DOHH2 (cell line): ENCODE results near the gene FOXO4.

Experiments used
- H3F3A ChIP-seq: fragments of 200-600 bp; sonication (generic), shearing (Covaris generic); 2 replicates; pipeline ENCODE4 v1.6.0; 2016; ENCODE audit warnings: antibody characterized with exemption, mild to moderate bottlenecking; ENCODE audit not compliant: control insufficient read depth, insufficient read depth
- H3K27ac ChIP-seq: fragments of 200-600 bp; sonication (generic); 2 replicates; pipeline ENCODE4 v1.5.1; 2014; ENCODE audit warnings: low read depth, mild to moderate bottlenecking, low read length, moderate library complexity
- H3K27me3 ChIP-seq: fragments of 200-600 bp; sonication (generic); 2 replicates; pipeline ENCODE4 v1.6.1; 2014; ENCODE audit warnings: mild to moderate bottlenecking, low read length, mixed read lengths; ENCODE audit not compliant: control insufficient read depth
- H3K36me3 ChIP-seq: fragments of 200-600 bp; sonication (generic); 2 replicates; pipeline ENCODE4 v1.6.1; 2014; ENCODE audit warnings: mild to moderate bottlenecking, low read length, moderate library complexity, mixed read lengths; ENCODE audit not compliant: control insufficient read depth
- H3K4me1 ChIP-seq: fragments of 200-600 bp; sonication (generic); 2 replicates; pipeline ENCODE4 v1.6.1; 2014; ENCODE audit warnings: mild to moderate bottlenecking, low read length, mixed read lengths; ENCODE audit not compliant: control insufficient read depth
- H3K4me2 ChIP-seq: fragments of 200-600 bp; sonication (generic); 2 replicates; pipeline ENCODE4 v1.6.0; 2014; ENCODE audit warnings: mild to moderate bottlenecking, low read length, moderate library complexity
- H3K4me3 ChIP-seq: fragments of 200-600 bp; sonication (generic); 2 replicates; pipeline ENCODE4 v1.5.1; 2014; ENCODE audit warnings: mild to moderate bottlenecking, low read length, mixed read lengths
- H3K79me2 ChIP-seq: fragments of 200-600 bp; sonication (generic); 2 replicates; pipeline ENCODE4 v1.6.1; 2014; ENCODE audit warnings: mild to moderate bottlenecking, low read length, mixed read lengths; ENCODE audit not compliant: control insufficient read depth
- H3K9me2 ChIP-seq: fragments of 200-600 bp; sonication (generic); replicated peaks from 2 replicates; pipeline ENCODE4 v1.6.1; 2014; ENCODE audit warnings: mild to moderate bottlenecking, low read length, mixed read lengths; ENCODE audit not compliant: control insufficient read depth
- H3K9me3 ChIP-seq: fragments of 200-600 bp; sonication (generic); 2 replicates; pipeline ENCODE4 v1.6.1; 2014; ENCODE audit warnings: antibody characterized with exemption, low read length, mixed read lengths; ENCODE audit not compliant: control insufficient read depth, insufficient read depth
- H4K20me1 ChIP-seq: fragments of 200-600 bp; sonication (generic); 2 replicates; pipeline ENCODE4 v1.6.0; 2014; ENCODE audit warnings: low read depth, mild to moderate bottlenecking, antibody characterized with exemption, low read length, moderate library complexity; ENCODE audit not compliant: control insufficient read depth, insufficient read depth
- EZH2phosphoT487 ChIP-seq: fragments of 200-600 bp; sonication (generic); IDR thresholded peaks from 2 replicates; pipeline ENCODE4 v1.6.1; 2017; ENCODE audit warnings: borderline replicate concordance, mild to moderate bottlenecking, antibody characterized with exemption, low read length, moderate library complexity, mixed read lengths
- TF ChIP-seq, protein P1 (sequence below): fragments of 200-600 bp; sonication (generic); IDR thresholded peaks from one replicate; pipeline ENCODE4 v1.5.1; 2014; ENCODE audit warnings: antibody characterized with exemption, mild to moderate bottlenecking, low read depth, low read length; ENCODE audit not compliant: poor library complexity, severe bottlenecking

The FOXO4 gene

DNA sequence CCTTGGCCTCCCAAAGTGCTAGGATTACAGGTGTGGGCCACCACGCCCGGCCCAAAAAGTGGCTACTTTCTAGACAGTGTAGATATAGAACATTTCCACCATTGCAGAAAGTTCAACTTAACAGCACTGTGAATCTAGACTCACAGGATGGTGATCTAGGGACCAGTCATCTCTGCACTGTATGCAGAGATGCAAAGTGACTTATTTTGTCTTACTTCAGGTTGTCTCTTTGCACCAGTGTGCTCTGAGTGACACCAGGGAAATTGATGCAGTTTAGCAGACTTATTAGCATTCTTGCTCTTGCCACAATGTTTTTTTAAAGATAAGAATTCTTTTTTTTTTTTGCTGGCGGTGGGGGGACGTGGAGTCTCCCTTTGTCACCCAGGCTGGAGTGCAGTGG lies 12.8 kb upstream of the FOXO4 start:
- H3K4me1 ChIP-seq, result no peaks in the 10 kb centered on the region
- no peak overlapping the region for H3K4me2 ChIP-seq
- H3K27me3 ChIP-seq, result no peaks in the 10 kb centered on the region
- H4K20me1 ChIP-seq, result no peaks in the 10 kb centered on the region
- H3K27ac ChIP-seq, result no peak overlapping the region
- no peaks in the 10 kb centered on the region for H3K36me3 ChIP-seq
- no peaks in the 10 kb centered on the region for H3K9me3 ChIP-seq
- H3K4me3 ChIP-seq, result no peak overlapping the region
- H3K79me2 ChIP-seq, result no peaks in the 10 kb centered on the region
- H3K9me2 ChIP-seq, result no peaks in the 10 kb centered on the region
- no peak for TF ChIP-seq EZH2phosphoT487
- TF ChIP-seq, protein P1, sequence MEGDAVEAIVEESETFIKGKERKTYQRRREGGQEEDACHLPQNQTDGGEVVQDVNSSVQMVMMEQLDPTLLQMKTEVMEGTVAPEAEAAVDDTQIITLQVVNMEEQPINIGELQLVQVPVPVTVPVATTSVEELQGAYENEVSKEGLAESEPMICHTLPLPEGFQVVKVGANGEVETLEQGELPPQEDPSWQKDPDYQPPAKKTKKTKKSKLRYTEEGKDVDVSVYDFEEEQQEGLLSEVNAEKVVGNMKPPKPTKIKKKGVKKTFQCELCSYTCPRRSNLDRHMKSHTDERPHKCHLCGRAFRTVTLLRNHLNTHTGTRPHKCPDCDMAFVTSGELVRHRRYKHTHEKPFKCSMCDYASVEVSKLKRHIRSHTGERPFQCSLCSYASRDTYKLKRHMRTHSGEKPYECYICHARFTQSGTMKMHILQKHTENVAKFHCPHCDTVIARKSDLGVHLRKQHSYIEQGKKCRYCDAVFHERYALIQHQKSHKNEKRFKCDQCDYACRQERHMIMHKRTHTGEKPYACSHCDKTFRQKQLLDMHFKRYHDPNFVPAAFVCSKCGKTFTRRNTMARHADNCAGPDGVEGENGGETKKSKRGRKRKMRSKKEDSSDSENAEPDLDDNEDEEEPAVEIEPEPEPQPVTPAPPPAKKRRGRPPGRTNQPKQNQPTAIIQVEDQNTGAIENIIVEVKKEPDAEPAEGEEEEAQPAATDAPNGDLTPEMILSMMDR, result no peak
- no peaks in the 10 kb centered on the region for H3F3A ChIP-seq

DNA sequence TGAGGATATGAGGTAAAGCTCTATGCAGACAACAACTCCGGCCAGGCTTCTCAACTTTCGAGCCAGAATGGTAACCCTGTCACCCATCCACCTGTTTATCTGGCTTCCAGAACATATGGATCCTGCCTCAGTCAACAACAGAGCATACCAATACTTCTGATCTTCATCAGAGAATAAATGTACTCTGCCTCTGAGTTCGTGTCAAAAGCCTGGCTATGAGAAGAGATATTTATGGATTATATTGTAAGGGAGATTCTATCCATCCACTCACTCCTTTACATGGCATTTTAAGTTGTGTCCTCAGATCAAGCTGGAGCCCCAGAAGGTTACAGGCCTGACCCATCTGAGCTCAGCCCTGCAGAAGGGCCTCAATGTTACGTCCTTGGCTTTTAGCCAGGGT lies 9.8 kb upstream of the FOXO4 start:
- Histone ChIP-seq H3K4me2 (no peak overlapping the region), H3K4me3 (no peak overlapping the region), H3F3A (no peaks in the 10 kb centered on the region), H3K27ac (no peak overlapping the region), H4K20me1 (no peaks in the 10 kb centered on the region), H3K79me2 (no peaks in the 10 kb centered on the region), H3K9me3 (no peaks in the 10 kb centered on the region), H3K9me2 (no peaks in the 10 kb centered on the region), H3K27me3 (no peaks in the 10 kb centered on the region), H3K36me3 (no peaks in the 10 kb centered on the region), H3K4me1 (no peaks in the 10 kb centered on the region)
- TF ChIP-seq, protein P1, result no peak
- TF ChIP-seq EZH2phosphoT487, result no peak

DNA sequence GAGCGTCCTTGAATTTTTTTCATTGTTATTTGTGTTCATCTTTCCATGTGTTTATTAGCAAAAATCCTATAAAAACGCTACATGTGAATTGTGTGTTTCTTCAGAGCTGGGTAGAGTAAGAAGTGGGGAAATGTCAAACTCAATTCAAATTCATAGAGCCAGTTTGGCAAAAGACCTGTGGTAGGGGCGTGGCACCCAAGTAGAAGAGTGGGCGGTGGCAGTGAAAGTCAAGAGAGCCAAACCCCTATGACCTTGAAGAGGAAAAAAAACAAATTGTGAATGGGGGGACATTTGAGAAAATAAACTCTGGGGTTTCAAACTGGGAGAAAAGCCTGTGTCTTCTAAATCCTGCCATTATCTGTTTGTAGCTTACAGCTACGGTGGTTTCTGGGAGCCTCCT lies 4.4 kb upstream of the FOXO4 start:
- Histone ChIP-seq H3K27ac (no peak overlapping the region), H3K9me3 (no peaks in the 10 kb centered on the region), H3K4me3 (no peak overlapping the region), H4K20me1 (no peaks in the 10 kb centered on the region), H3K4me1 (peaks cover 6% of the 10 kb centered on the region), H3K79me2 (no peaks in the 10 kb centered on the region), H3K36me3 (no peaks in the 10 kb centered on the region), H3K4me2 (no peak overlapping the region), H3K9me2 (no peaks in the 10 kb centered on the region), H3F3A (no peaks in the 10 kb centered on the region), H3K27me3 (no peaks in the 10 kb centered on the region)
- TF ChIP-seq, protein P1, result no peak
- TF ChIP-seq EZH2phosphoT487, result no peak

DNA sequence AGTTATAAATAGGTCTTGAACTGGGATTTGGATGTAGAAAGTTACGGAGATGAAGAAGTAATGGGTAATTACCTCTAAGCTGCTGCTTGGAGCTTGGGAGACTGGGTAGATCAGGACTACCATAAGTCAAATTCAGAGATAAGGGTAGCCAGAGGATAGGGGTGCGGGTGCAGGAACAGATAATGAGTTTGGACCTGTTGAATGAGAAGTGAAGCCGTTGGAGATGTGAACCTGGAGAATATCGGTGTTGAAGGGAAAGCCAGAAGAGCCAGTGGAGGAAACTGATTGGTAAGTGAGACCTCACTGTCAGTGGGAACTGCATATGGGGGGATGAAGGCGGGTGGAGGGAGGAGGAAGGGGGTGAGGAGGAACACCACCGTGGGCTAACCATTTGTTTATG lies 618 bp upstream of the FOXO4 start:
- TF ChIP-seq EZH2phosphoT487, result no peak
- TF ChIP-seq, protein P1, result no peak
- Histone ChIP-seq H3K9me2 (no peaks in the 10 kb centered on the region), H3K79me2 (no peaks in the 10 kb centered on the region), H3K4me1 (peaks cover 11% of the 10 kb centered on the region), H3F3A (no peaks in the 10 kb centered on the region), H3K4me3 (peak overlapping the region; percentile 84), H4K20me1 (no peaks in the 10 kb centered on the region), H3K9me3 (no peaks in the 10 kb centered on the region), H3K36me3 (no peaks in the 10 kb centered on the region), H3K27me3 (no peaks in the 10 kb centered on the region), H3K27ac (no peak overlapping the region), H3K4me2 (peak overlapping the region; percentile 83)
